PC-9 (cell line): Measurements from ENCODE around the gene SLC7A5.

Experiments used
- EZH2 ChIP-seq: fragments of 200-600 bp; sonication (generic); IDR thresholded peaks from 2 replicates; pipeline ENCODE4 v1.8.0; 2017; ENCODE audit warnings: antibody characterized with exemption, low read depth
- TF ChIP-seq, protein P1 (sequence below): fragments of 200-600 bp; sonication (generic); conservative IDR thresholded peaks from 2 replicates; pipeline ENCODE4 v1.6.1; 2017; ENCODE audit warnings: mixed run types, antibody characterized with exemption, mild to moderate bottlenecking, moderate library complexity

GRCh38 chr16:87803385-87803784, 65.9 kb downstream of the SLC7A5 start:
- TF ChIP-seq, protein P1, sequence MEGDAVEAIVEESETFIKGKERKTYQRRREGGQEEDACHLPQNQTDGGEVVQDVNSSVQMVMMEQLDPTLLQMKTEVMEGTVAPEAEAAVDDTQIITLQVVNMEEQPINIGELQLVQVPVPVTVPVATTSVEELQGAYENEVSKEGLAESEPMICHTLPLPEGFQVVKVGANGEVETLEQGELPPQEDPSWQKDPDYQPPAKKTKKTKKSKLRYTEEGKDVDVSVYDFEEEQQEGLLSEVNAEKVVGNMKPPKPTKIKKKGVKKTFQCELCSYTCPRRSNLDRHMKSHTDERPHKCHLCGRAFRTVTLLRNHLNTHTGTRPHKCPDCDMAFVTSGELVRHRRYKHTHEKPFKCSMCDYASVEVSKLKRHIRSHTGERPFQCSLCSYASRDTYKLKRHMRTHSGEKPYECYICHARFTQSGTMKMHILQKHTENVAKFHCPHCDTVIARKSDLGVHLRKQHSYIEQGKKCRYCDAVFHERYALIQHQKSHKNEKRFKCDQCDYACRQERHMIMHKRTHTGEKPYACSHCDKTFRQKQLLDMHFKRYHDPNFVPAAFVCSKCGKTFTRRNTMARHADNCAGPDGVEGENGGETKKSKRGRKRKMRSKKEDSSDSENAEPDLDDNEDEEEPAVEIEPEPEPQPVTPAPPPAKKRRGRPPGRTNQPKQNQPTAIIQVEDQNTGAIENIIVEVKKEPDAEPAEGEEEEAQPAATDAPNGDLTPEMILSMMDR = no peak
- TF ChIP-seq EZH2 = no peak
